ENCODE measurements around the gene PCDHA2. TPM values are rescaled to one million over a fixed set of nuclear protein-coding genes. Genes with fewer than 3 reads are reported as not detected.
"Not testable (repeated sequence)": the region's sequence is repeated elsewhere in the genome, so short reads cannot be mapped to it uniquely, and the experiment has no call there.

Gene PCDHA2
- total and polyA plus RNA-seq, 9 of the 15 experiments (the other 6 are each of a cell fraction or from before 2014, with no cell fraction given), result not detected

DNA sequence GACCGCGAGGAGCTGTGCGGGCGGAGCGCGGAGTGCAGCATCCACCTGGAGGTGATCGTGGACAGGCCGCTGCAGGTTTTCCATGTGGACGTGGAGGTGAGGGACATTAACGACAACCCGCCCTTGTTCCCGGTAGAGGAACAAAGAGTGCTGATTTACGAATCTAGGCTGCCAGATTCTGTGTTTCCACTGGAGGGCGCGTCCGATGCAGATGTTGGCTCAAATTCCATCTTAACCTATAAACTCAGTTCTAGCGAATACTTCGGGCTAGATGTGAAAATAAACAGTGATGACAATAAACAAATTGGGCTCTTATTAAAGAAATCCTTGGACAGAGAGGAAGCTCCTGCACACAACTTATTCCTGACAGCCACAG lies 33.7 kb downstream of the PCDHA2 start:
- no peaks in the 10 kb centered on the region for H3K9me1 ChIP-seq (ENCODE audit: control insufficient read depth, insufficient read depth, low read length)
- H3K9me3 ChIP-seq (replicated peaks; ENCODE audit: control insufficient read depth, insufficient read depth, low read depth, low read length), result no peaks in the 10 kb centered on the region
- no peaks in the 10 kb centered on the region for H3K36me3 ChIP-seq (ENCODE audit: control insufficient read depth, insufficient read depth, low read length)
- peaks cover 0 to 15% of the 10 kb centered on the region in 2 experiments; a peak in 2 of 5 replicates for H3K4me1 ChIP-seq (replicated peaks in 1 of 2; ENCODE audit: control insufficient read depth in 2 of 2, insufficient read depth in 2 of 2, low read length in 2 of 2)
- H3K27me3 ChIP-seq (ENCODE audit: control insufficient read depth in 2 of 2, insufficient read depth in 2 of 2, low read length in 2 of 2), result no peaks in the 10 kb centered on the region
- no peaks in the 10 kb centered on the region for H3K79me2 ChIP-seq (ENCODE audit: control insufficient read depth, insufficient read depth, low read length)
- H3K27ac ChIP-seq (ENCODE audit: extremely low read depth, low read depth, low read length), result no peak overlapping the region
- TF ChIP-seq ZNF57 (CRISPR knock-in tag; IDR thresholded peaks at IDR 0.05), result no peak
- TF ChIP-seq, protein P1, sequence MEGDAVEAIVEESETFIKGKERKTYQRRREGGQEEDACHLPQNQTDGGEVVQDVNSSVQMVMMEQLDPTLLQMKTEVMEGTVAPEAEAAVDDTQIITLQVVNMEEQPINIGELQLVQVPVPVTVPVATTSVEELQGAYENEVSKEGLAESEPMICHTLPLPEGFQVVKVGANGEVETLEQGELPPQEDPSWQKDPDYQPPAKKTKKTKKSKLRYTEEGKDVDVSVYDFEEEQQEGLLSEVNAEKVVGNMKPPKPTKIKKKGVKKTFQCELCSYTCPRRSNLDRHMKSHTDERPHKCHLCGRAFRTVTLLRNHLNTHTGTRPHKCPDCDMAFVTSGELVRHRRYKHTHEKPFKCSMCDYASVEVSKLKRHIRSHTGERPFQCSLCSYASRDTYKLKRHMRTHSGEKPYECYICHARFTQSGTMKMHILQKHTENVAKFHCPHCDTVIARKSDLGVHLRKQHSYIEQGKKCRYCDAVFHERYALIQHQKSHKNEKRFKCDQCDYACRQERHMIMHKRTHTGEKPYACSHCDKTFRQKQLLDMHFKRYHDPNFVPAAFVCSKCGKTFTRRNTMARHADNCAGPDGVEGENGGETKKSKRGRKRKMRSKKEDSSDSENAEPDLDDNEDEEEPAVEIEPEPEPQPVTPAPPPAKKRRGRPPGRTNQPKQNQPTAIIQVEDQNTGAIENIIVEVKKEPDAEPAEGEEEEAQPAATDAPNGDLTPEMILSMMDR (IDR thresholded peaks at IDR 0.05 in 2 of 3, conservative IDR thresholded peaks at IDR 0.05 in 1 of 3; ENCODE audit: insufficient read depth in 2 of 3, low read depth in 1 of 3, low read length in 3 of 3), result peak in 2 of 3 experiments; percentile 5 to 15; a peak in 2 of 6 replicates
- WGBS (ENCODE audit: insufficient coverage, low coverage, missing lambda C conversion rate), result 6% methylated on average over 15 of the region's 18 CpGs
- no peak overlapping the region for H3K4me2 ChIP-seq (ENCODE audit: insufficient read depth, low read length)
- DNase-seq (ENCODE audit: extremely low read depth in 1 of 4, low spot score in 3 of 4) (no peak), ATAC-seq (no peak), FAIRE-seq (no peak)
- CTCF ChIA-PET (ENCODE audit: low intra/inter-chr PET ratio), result no interaction called here
- intact Hi-C loops (cut with micrococcal nuclease), result loop anchor here (5.0 kb wide), 1 partner anchor 214 kb away; no protein-coding TSS in a partner anchor
- BruUV-seq (replicated peaks), result no TSS peak
- H3K9ac ChIP-seq (ENCODE audit: insufficient read depth in 1 of 2, low read depth in 2 of 2, low read length in 2 of 2), result no peak overlapping the region
- no peak overlapping the region for H3K4me3 ChIP-seq
- no peaks in the 10 kb centered on the region for H4K20me1 ChIP-seq (replicated peaks; ENCODE audit: control insufficient read depth, insufficient read depth, low read length)
- POLR2A ChIA-PET, result no interaction called here
- in situ Hi-C loops (cut with MboI), result no loop called here
- H2AFZ ChIP-seq (ENCODE audit: low read depth, low read length), result no peak overlapping the region

DNA sequence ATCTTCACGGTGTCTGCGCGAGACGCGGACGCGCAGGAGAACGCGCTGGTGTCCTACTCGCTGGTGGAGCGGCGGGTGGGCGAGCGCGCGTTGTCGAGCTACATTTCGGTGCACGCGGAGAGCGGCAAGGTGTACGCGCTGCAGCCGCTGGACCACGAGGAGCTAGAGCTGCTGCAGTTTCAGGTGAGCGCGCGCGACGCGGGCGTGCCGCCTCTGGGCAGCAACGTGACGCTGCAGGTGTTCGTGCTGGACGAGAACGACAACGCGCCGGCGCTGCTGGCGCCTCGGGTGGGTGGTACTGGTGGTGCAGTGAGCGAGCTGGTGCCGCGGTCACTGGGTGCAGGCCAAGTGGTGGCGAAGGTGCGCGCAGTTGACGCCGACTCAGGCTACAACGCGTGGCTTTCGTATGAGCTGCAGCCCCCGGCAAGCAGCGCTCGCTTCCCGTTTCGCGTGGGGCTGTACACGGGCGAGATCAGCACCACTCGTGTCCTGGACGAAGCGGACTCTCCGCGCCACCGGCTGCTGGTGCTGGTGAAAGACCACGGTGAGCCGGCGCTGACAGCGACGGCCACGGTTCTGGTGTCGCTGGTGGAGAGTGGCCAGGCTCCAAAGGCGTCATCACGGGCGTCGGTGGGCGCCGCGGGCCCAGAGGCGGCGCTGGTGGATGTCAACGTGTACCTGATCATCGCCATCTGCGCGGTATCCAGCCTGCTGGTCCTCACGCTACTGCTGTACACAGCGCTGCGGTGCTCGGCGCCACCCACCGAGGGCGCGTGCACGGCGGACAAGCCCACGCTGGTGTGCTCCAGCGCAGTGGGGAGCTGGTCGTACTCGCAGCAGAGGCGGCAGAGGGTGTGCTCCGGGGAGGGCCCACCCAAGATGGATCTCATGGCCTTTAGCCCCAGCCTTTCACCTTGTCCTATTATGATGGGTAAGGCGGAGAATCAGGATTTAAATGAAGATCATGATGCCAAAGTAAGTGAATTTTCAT lies 35.2 kb downstream of the PCDHA2 start:
- H3K4me3 ChIP-seq; H3K9me1 ChIP-seq (ENCODE audit: control insufficient read depth, insufficient read depth, low read length); H3K27me3 ChIP-seq (ENCODE audit: control insufficient read depth in 2 of 2, insufficient read depth in 2 of 2, low read length in 2 of 2); H3K79me2 ChIP-seq (ENCODE audit: control insufficient read depth, insufficient read depth, low read length); H3K9ac ChIP-seq (ENCODE audit: insufficient read depth in 1 of 2, low read depth in 2 of 2, low read length in 2 of 2); H3K4me2 ChIP-seq (ENCODE audit: insufficient read depth, low read length); ATAC-seq; BruUV-seq (replicated peaks); FAIRE-seq; H3K9me3 ChIP-seq (replicated peaks; ENCODE audit: control insufficient read depth, insufficient read depth, low read depth, low read length); H2AFZ ChIP-seq (ENCODE audit: low read depth, low read length); in situ Hi-C loops (cut with MboI); H4K20me1 ChIP-seq (replicated peaks; ENCODE audit: control insufficient read depth, insufficient read depth, low read length); H3K27ac ChIP-seq (ENCODE audit: extremely low read depth, low read depth, low read length); DNase-seq (ENCODE audit: extremely low read depth in 1 of 4, low spot score in 3 of 4); CTCF ChIA-PET (ENCODE audit: low intra/inter-chr PET ratio); H3K36me3 ChIP-seq (ENCODE audit: control insufficient read depth, insufficient read depth, low read length): not testable (repeated sequence)
- H3K4me1 ChIP-seq (replicated peaks in 1 of 2; ENCODE audit: control insufficient read depth in 2 of 2, insufficient read depth in 2 of 2, low read length in 2 of 2), result peaks cover 0 to 10% of the 10 kb centered on the region in 2 experiments; a peak in 1 of 5 replicates
- intact Hi-C loops (cut with micrococcal nuclease), result loop anchor here (5.0 kb wide), 1 partner anchor 212 kb away; no protein-coding TSS in a partner anchor
- WGBS (ENCODE audit: insufficient coverage, low coverage, missing lambda C conversion rate), result 31% methylated on average over 81 of the region's 106 CpGs
- POLR2A ChIA-PET, result interaction anchor here (0.6 kb wide), 1 partner anchor 520 kb away, joined by 3 read pairs; the partner anchor contains the start of gene PCDHGB1

Measured in K562 (cell line).